Adrenal gland (tissue), 12 donors: Measurements from ENCODE around the gene BRAF. TPM values are rescaled to one million over a fixed set of nuclear protein-coding genes. Genes with fewer than 3 reads are reported as not detected.

Source experiments
- DNase-seq, 7 donors: peaks; one replicate each; pipeline ENCODE4 v3.0.0-alpha.2; 2019 to 2020
- H3K27ac ChIP-seq, 5 donors: fragments of 200-600 bp; sonication (generic) in 4 of 5; 1 replicate in 3 of 5; 2 replicates in 2 of 5; pipeline versions ENCODE4 v1.5.1 to v1.8.0; 2016 to 2020; ENCODE audit warnings: mild to moderate bottlenecking in 1 of 5
- H3K27me3 ChIP-seq: fragments of 200-600 bp; 2 replicates; pipeline ENCODE4 v1.8.0; 2021
- H3K36me3 ChIP-seq, 2 donors: fragments of 200-600 bp; replicated peaks in 1 of 2; 1 replicate in 1 of 2; 2 replicates in 1 of 2; pipeline versions ENCODE4 v1.5.1 to v1.8.0; 2018 to 2022
- H3K4me1 ChIP-seq, 2 donors: fragments of 200-600 bp; replicated peaks in 1 of 2; 1 replicate in 1 of 2; 2 replicates in 1 of 2; pipeline versions ENCODE4 v1.5.1 to v1.8.0; 2018 to 2021
- H3K4me3 ChIP-seq, 4 donors: fragments of 200-600 bp; sonication (generic) in 3 of 4; one replicate each; pipeline ENCODE4 v1.5.1; 2016 to 2018
- H3K9me3 ChIP-seq, 3 donors: fragments of 200-600 bp; sonication (generic) in 1 of 3; replicated peaks in 1 of 3; 1 replicate in 2 of 3; 2 replicates in 1 of 3; pipeline versions ENCODE4 v1.5.1 to v1.8.0; 2016 to 2021
- CTCF ChIP-seq, 6 experiments: fragments of 450-650 bp in 4 of 6; fragments of 200-600 bp in 2 of 6; sonication (generic) in 1 of 6; IDR thresholded peaks; 1 replicate in 5 of 6; 2 replicates in 1 of 6; pipeline versions ENCODE4 v1.5.1 to v1.8.0; 2016 to 2021; ENCODE audit warnings: antibody characterized with exemption in 6 of 6, mild to moderate bottlenecking in 2 of 6, moderate library complexity in 1 of 6
- POLR2A ChIP-seq, 2 donors: fragments of 450-650 bp; IDR thresholded peaks; one replicate each; pipeline ENCODE4 v1.6.1; 2017; ENCODE audit warnings: antibody characterized with exemption in 2 of 2, mild to moderate bottlenecking in 2 of 2, moderate library complexity in 1 of 2
- WGBS, 4 donors: extraction: QIAGEN DNeasy Blood & Tissue Kit in 2 of 4; methylation state at CpG; one replicate each; pipeline versions ENCODE4 v1.1.5 to v1.1.7; 2013 to 2017; 5-methylcytosine and 5-hydroxymethylcytosine counted together
- intact Hi-C, 2 donors: fragments of 100-400 bp; cut with DNase I; formaldehyde crosslinking; loops; one replicate each; pipeline versions ENCODE4 v1.14.1 to v1.15.0; 2022 to 2023
- polyA plus RNA-seq, 3 donors: library from polyadenylated mRNA; stranded (reverse); fragments of 200-250 nt in 2 of 3; fragments of 350-450 nt in 1 of 3; fragmentation: Illumina TruSeq in 1 of 3; extraction: RNeasy Lipid Tissue Mini Kit (QIAGEN cat#74804) in 1 of 3; gene quantifications; one replicate each; pipeline ENCODE4 v1.2.3, GENCODE V29; 2013 to 2014
- total RNA-seq, 9 donors: library from RNA; depleted of rRNA in 4 of 9; stranded (reverse); fragments of >200 nt in 4 of 9; fragments of 120-200 nt in 1 of 9; fragmentation: NEBNext Ultra II Directional in 1 of 9; extraction: Animal tissue kit (Norgen Biotek cat#: 25700) in 1 of 9; gene quantifications; one replicate each; pipeline versions ENCODE4 v1.1.0 to v1.2.4, GENCODE V29; 2013 to 2023
- donor health status: healthy with polysubstance abuse.
- donor health status: Bipolar disorder and iron deficiency.
- donor health status: DM: yes; HTN: yes; CAD: no.
- donor health status: DM: no; HTN: no; CAD: no.
- donor health status: DM: no; HTN: no; CAD: no.
- donor health status: DM: yes; HTN: yes; CAD: no.

The BRAF gene
- total and polyA plus RNA-seq, 12 donors = 5.0 to 50.3 (median 25.5) TPM

GRCh38 chr7:140864732-140865131, 60.0 kb downstream of the BRAF start:
- WGBS, 4 donors = 94 to 99% (median 98%) methylated on average over 3 of the region's 3 CpGs
- no peak overlapping the region for H3K27ac ChIP-seq
- intact Hi-C loops = no loop called here

GRCh38 chr7:140863867-140864266, 60.9 kb downstream of the BRAF start:
- 84 to 98% (median 96%) methylated on average over 4 of the region's 4 CpGs for WGBS, 4 donors
- TF ChIP-seq POLR2A (IDR thresholded peaks at IDR 0.05) (no peak), CTCF (IDR thresholded peaks at IDR 0.05) (no peak)

More at GRCh38 chr7:140864732-140865131, 60.0 kb downstream of the BRAF start:
- no peak for TF ChIP-seq POLR2A (IDR thresholded peaks at IDR 0.05)
- no peak for TF ChIP-seq CTCF (IDR thresholded peaks at IDR 0.05)
- H3K27me3 ChIP-seq = no peaks in the 10 kb centered on the region
- H3K4me3 ChIP-seq = no peak overlapping the region
- H3K4me1 ChIP-seq = no peaks in the 10 kb centered on the region
- DNase-seq = no peak
- no peaks in the 10 kb centered on the region for H3K36me3 ChIP-seq
- no peaks in the 10 kb centered on the region for H3K9me3 ChIP-seq

GRCh38 chr7:140863184-140863583, 61.5 kb downstream of the BRAF start:
- intact Hi-C loops = no loop called here
- no peak overlapping the region for H3K4me3 ChIP-seq
- H3K27me3 ChIP-seq = no peaks in the 10 kb centered on the region
- no peaks in the 10 kb centered on the region for H3K9me3 ChIP-seq
- TF ChIP-seq CTCF (IDR thresholded peaks at IDR 0.05) (no peak), POLR2A (IDR thresholded peaks at IDR 0.05) (no peak)
- no peaks in the 10 kb centered on the region for H3K4me1 ChIP-seq
- no peak for DNase-seq
- no peak overlapping the region for H3K27ac ChIP-seq
- no peaks in the 10 kb centered on the region for H3K36me3 ChIP-seq
- 76 to 84% (median 80%) methylated on average over 2 of the region's 2 CpGs for WGBS, 4 donors

More at GRCh38 chr7:140863867-140864266, 60.9 kb downstream of the BRAF start:
- Histone ChIP-seq H3K9me3 (no peaks in the 10 kb centered on the region), H3K36me3 (no peaks in the 10 kb centered on the region), H3K27ac (no peak overlapping the region), H3K4me1 (no peaks in the 10 kb centered on the region), H3K27me3 (no peaks in the 10 kb centered on the region), H3K4me3 (no peak overlapping the region)
- DNase-seq = no peak
- intact Hi-C loops = no loop called here

GRCh38 chr7:140857048-140857447, 67.7 kb downstream of the BRAF start:
- intact Hi-C loops = no loop called here
- Histone ChIP-seq H3K36me3 (no peaks in the 10 kb centered on the region), H3K4me1 (no peaks in the 10 kb centered on the region), H3K4me3 (no peak overlapping the region), H3K27me3 (no peaks in the 10 kb centered on the region), H3K9me3 (no peaks in the 10 kb centered on the region), H3K27ac (no peak overlapping the region)
- 84 to 88% (median 85%) methylated on average over 2 of the region's 2 CpGs for WGBS, 4 donors
- no peak for TF ChIP-seq POLR2A (IDR thresholded peaks at IDR 0.05)
- no peak for TF ChIP-seq CTCF (IDR thresholded peaks at IDR 0.05)
- no peak for DNase-seq
